Stimulated activated CD4-positive, alpha-beta T cell treated with anti-CD3 and anti-CD28 coated beads, Interleukin-1b, Interleukin-23, amount 100 ng/mL, for 1 hour (primary cell): ENCODE data around the gene ZBTB16.

ENCODE experiments used
- DNase-seq, 2 donors: peaks; one replicate each; pipeline ENCODE4 v3.0.0-alpha.2; 2020; ENCODE audit warnings: low read depth in 2 of 2

The ZBTB16 gene

GRCh38 chr11:114130115-114130576, 70.6 kb downstream of the ZBTB16 start:
- no peak for DNase-seq

GRCh38 chr11:114130629-114131277, 71.2 kb downstream of the ZBTB16 start:
- DNase-seq = no peak

GRCh38 chr11:114131461-114131864, 72.0 kb downstream of the ZBTB16 start:
- no peak for DNase-seq

GRCh38 chr11:114132417-114132816, 72.9 kb downstream of the ZBTB16 start:
- DNase-seq = no peak

GRCh38 chr11:114132944-114133394, 73.5 kb downstream of the ZBTB16 start:
- DNase-seq = no peak

GRCh38 chr11:114133548-114134329, 74.2 kb downstream of the ZBTB16 start:
- DNase-seq = no peak

GRCh38 chr11:114134870-114135269, 75.4 kb downstream of the ZBTB16 start:
- no peak for DNase-seq

GRCh38 chr11:114135737-114136151, 76.2 kb downstream of the ZBTB16 start:
- no peak for DNase-seq

- DNase-seq = no peak
Observed at GRCh38 chr11:114136686-114137640, 77.5 kb downstream of the ZBTB16 start.

GRCh38 chr11:114137838-114138237, 78.3 kb downstream of the ZBTB16 start:
- no peak for DNase-seq

GRCh38 chr11:114138411-114138810, 78.9 kb downstream of the ZBTB16 start:
- no peak for DNase-seq

GRCh38 chr11:114140826-114141225, 81.3 kb downstream of the ZBTB16 start:
- no peak for DNase-seq

GRCh38 chr11:114141863-114142580, 82.5 kb downstream of the ZBTB16 start:
- DNase-seq = no peak

GRCh38 chr11:114142707-114143106, 83.2 kb downstream of the ZBTB16 start:
- DNase-seq = no peak

- DNase-seq = no peak
Observed at GRCh38 chr11:114145166-114145775, 85.8 kb downstream of the ZBTB16 start.

- no peak for DNase-seq
Observed at GRCh38 chr11:114147375-114148012, 88.0 kb downstream of the ZBTB16 start.

- DNase-seq = no peak
Observed at GRCh38 chr11:114148013-114148382, 88.5 kb downstream of the ZBTB16 start.

GRCh38 chr11:114149689-114150407, 90.3 kb downstream of the ZBTB16 start:
- no peak for DNase-seq

GRCh38 chr11:114150671-114151070, 91.2 kb downstream of the ZBTB16 start:
- no peak for DNase-seq

GRCh38 chr11:114151631-114152030, 92.1 kb downstream of the ZBTB16 start:
- DNase-seq = no peak
